HUES48 (cell line): ENCODE data around the gene ANO2.

Experiments
- H3K27ac ChIP-seq: one replicate; pipeline ENCODE4 v1.7.0; 2013; ENCODE audit warnings: low read depth, low read length, inconsistent platforms
- H3K27me3 ChIP-seq: 2 replicates; pipeline ENCODE4 v1.6.1; 2013; ENCODE audit warnings: mild to moderate bottlenecking, low read length; ENCODE audit not compliant: control insufficient read depth, insufficient read depth
- H3K36me3 ChIP-seq: 2 replicates; pipeline ENCODE4 v1.6.1; 2013; ENCODE audit warnings: low read length; ENCODE audit not compliant: control insufficient read depth, insufficient read depth
- H3K4me1 ChIP-seq: 2 replicates; pipeline ENCODE4 v1.6.1; 2013; ENCODE audit warnings: mild to moderate bottlenecking, low read length; ENCODE audit not compliant: control insufficient read depth, insufficient read depth
- H3K4me3 ChIP-seq: 2 replicates; pipeline ENCODE4 v1.5.1; 2013; ENCODE audit warnings: mild to moderate bottlenecking, low read depth, low read length
- H3K9ac ChIP-seq: 2 replicates; pipeline ENCODE4 v1.6.1; 2013; ENCODE audit warnings: mild to moderate bottlenecking, low read depth, low read length, moderate library complexity
- H3K9me3 ChIP-seq: 2 replicates; pipeline ENCODE4 v1.6.1; 2013; ENCODE audit warnings: low read length; ENCODE audit not compliant: control insufficient read depth, insufficient read depth

Gene ANO2

GRCh38 chr12:5973461-5974115 is 28.5 kb upstream of the ANO2 start:
- H3K36me3 ChIP-seq, result no peaks in the 10 kb centered on the region
- H3K9ac ChIP-seq, result no peak overlapping the region
- no peaks in the 10 kb centered on the region for H3K9me3 ChIP-seq
- no peaks in the 10 kb centered on the region; the same call in 1 of the 2 replicates for H3K4me1 ChIP-seq
- H3K27ac ChIP-seq, result no peak overlapping the region
- no peak overlapping the region for H3K4me3 ChIP-seq
- H3K27me3 ChIP-seq, result no peaks in the 10 kb centered on the region

- no peak overlapping the region for H3K9ac ChIP-seq
- no peaks in the 10 kb centered on the region for H3K9me3 ChIP-seq
- no peak overlapping the region for H3K4me3 ChIP-seq
- no peak overlapping the region for H3K27ac ChIP-seq
- no peaks in the 10 kb centered on the region for H3K27me3 ChIP-seq
- no peaks in the 10 kb centered on the region; the same call in 1 of the 2 replicates for H3K4me1 ChIP-seq
- H3K36me3 ChIP-seq, result no peaks in the 10 kb centered on the region
Observed at GRCh38 chr12:5972387-5972786, 27.3 kb upstream of the ANO2 start.

GRCh38 chr12:5971194-5971850 is 26.3 kb upstream of the ANO2 start:
- H3K27me3 ChIP-seq, result no peaks in the 10 kb centered on the region
- H3K9ac ChIP-seq, result no peak overlapping the region

GRCh38 chr12:5969974-5970690 is 25.1 kb upstream of the ANO2 start:
- H3K27ac ChIP-seq, result no peak overlapping the region
- H3K27me3 ChIP-seq, result peaks cover 6% of the 10 kb centered on the region; the same call in 1 of the 2 replicates
- no peak overlapping the region for H3K9ac ChIP-seq

More at GRCh38 chr12:5971194-5971850, 26.3 kb upstream of the ANO2 start:
- no peak overlapping the region for H3K4me3 ChIP-seq
- H3K9me3 ChIP-seq, result no peaks in the 10 kb centered on the region
- no peaks in the 10 kb centered on the region; the same call in 1 of the 2 replicates for H3K4me1 ChIP-seq
- no peaks in the 10 kb centered on the region for H3K36me3 ChIP-seq
- H3K27ac ChIP-seq, result no peak overlapping the region

GRCh38 chr12:5969156-5969973 is 24.3 kb upstream of the ANO2 start:
- peaks cover 14% of the 10 kb centered on the region for H3K4me1 ChIP-seq
- peaks cover 6% of the 10 kb centered on the region; the same call in 1 of the 2 replicates for H3K27me3 ChIP-seq
- no peak overlapping the region for H3K27ac ChIP-seq
- no peak overlapping the region for H3K9ac ChIP-seq
- H3K36me3 ChIP-seq, result no peaks in the 10 kb centered on the region
- H3K4me3 ChIP-seq, result no peak overlapping the region
- H3K9me3 ChIP-seq, result no peaks in the 10 kb centered on the region

More at GRCh38 chr12:5969974-5970690, 25.1 kb upstream of the ANO2 start:
- Histone ChIP-seq H3K4me1 (peaks cover 7% of the 10 kb centered on the region), H3K9me3 (no peaks in the 10 kb centered on the region), H3K36me3 (no peaks in the 10 kb centered on the region), H3K4me3 (no peak overlapping the region)

- Histone ChIP-seq H3K9ac (no peak overlapping the region), H3K4me1 (peaks cover 17% of the 10 kb centered on the region), H3K27ac (no peak overlapping the region), H3K36me3 (no peaks in the 10 kb centered on the region), H3K27me3 (peaks cover 6% of the 10 kb centered on the region; the same call in 1 of the 2 replicates), H3K4me3 (no peak overlapping the region), H3K9me3 (no peaks in the 10 kb centered on the region)
Observed at GRCh38 chr12:5967645-5968415, 22.8 kb upstream of the ANO2 start.

GRCh38 chr12:5966486-5967095 is 21.5 kb upstream of the ANO2 start:
- Histone ChIP-seq H3K27ac (no peak overlapping the region), H3K27me3 (peaks cover 6% of the 10 kb centered on the region; the same call in 1 of the 2 replicates), H3K9ac (no peak overlapping the region), H3K4me1 (peaks cover 17% of the 10 kb centered on the region), H3K9me3 (no peaks in the 10 kb centered on the region), H3K36me3 (no peaks in the 10 kb centered on the region), H3K4me3 (no peak overlapping the region)

- H3K4me3 ChIP-seq, result no peak overlapping the region
- no peaks in the 10 kb centered on the region for H3K36me3 ChIP-seq
- peaks cover 17% of the 10 kb centered on the region for H3K4me1 ChIP-seq
- H3K9ac ChIP-seq, result no peak overlapping the region
- no peak overlapping the region for H3K27ac ChIP-seq
- H3K9me3 ChIP-seq, result no peaks in the 10 kb centered on the region
- peaks cover 6% of the 10 kb centered on the region; the same call in 1 of the 2 replicates for H3K27me3 ChIP-seq
Observed at GRCh38 chr12:5965950-5966383, 20.9 kb upstream of the ANO2 start.

GRCh38 chr12:5964913-5965900 is 20.1 kb upstream of the ANO2 start:
- no peaks in the 10 kb centered on the region for H3K36me3 ChIP-seq
- H3K9me3 ChIP-seq, result no peaks in the 10 kb centered on the region
- H3K4me1 ChIP-seq, result peaks cover 17% of the 10 kb centered on the region
- peaks cover 6% of the 10 kb centered on the region; the same call in 1 of the 2 replicates for H3K27me3 ChIP-seq
- no peak overlapping the region for H3K4me3 ChIP-seq
- H3K27ac ChIP-seq, result peak overlapping the region; percentile 54
- H3K9ac ChIP-seq, result no peak overlapping the region
